GM18867 (cell line): ENCODE data around the gene ENTHD1.
A peak's percentile ranks its signal among the peaks of the same experiment; 100 is the strongest.
"Not testable (repeated sequence)": the region's sequence is repeated elsewhere in the genome, so short reads cannot be mapped to it uniquely, and the experiment has no call there.

Experiments used
- ATAC-seq: cut with Tn5 transposase; IDR thresholded peaks from one replicate; pipeline ENCODE4 v1.9.1; 2021; ENCODE audit warnings: mild to moderate bottlenecking, moderate library complexity; ENCODE audit not compliant: unreplicated experiment

ENTHD1 gene

GRCh38 chr22:39852799-39853198 is 40.8 kb downstream of the ENTHD1 start:
- ATAC-seq = no peak

GRCh38 chr22:39851606-39852315 is 41.8 kb downstream of the ENTHD1 start:
- ATAC-seq = no peak

- ATAC-seq = no peak
Measured at GRCh38 chr22:39847477-39847876, 46.1 kb downstream of the ENTHD1 start.

GRCh38 chr22:39846539-39846938 is 47.0 kb downstream of the ENTHD1 start:
- ATAC-seq = not testable (repeated sequence)

GRCh38 chr22:39845529-39845928 is 48.0 kb downstream of the ENTHD1 start:
- no peak for ATAC-seq

- no peak for ATAC-seq
Measured at GRCh38 chr22:39839917-39840510, 53.5 kb downstream of the ENTHD1 start.

GRCh38 chr22:39839204-39839603 is 54.4 kb downstream of the ENTHD1 start:
- ATAC-seq = no peak

- ATAC-seq = no peak
Measured at GRCh38 chr22:39833610-39834009, 60.0 kb downstream of the ENTHD1 start.

- ATAC-seq = no peak
Measured at GRCh38 chr22:39833093-39833492, 60.5 kb downstream of the ENTHD1 start.

- ATAC-seq = no peak
Measured at GRCh38 chr22:39832627-39833074, 60.9 kb downstream of the ENTHD1 start.

- ATAC-seq = peak; percentile 74
Measured at GRCh38 chr22:39825661-39826102, 67.9 kb downstream of the ENTHD1 start.

GRCh38 chr22:39821008-39821407 is 72.6 kb downstream of the ENTHD1 start:
- no peak for ATAC-seq

- ATAC-seq = no peak
Measured at GRCh38 chr22:39820256-39820655, 73.3 kb downstream of the ENTHD1 start.

- no peak for ATAC-seq
Measured at GRCh38 chr22:39819429-39819828, 74.1 kb downstream of the ENTHD1 start.

GRCh38 chr22:39818094-39818493 is 75.5 kb downstream of the ENTHD1 start:
- ATAC-seq = no peak

GRCh38 chr22:39815932-39816331 is 77.6 kb downstream of the ENTHD1 start:
- no peak for ATAC-seq

GRCh38 chr22:39814899-39815298 is 78.7 kb downstream of the ENTHD1 start:
- ATAC-seq = no peak

- no peak for ATAC-seq
Measured at GRCh38 chr22:39809772-39810557, 83.6 kb downstream of the ENTHD1 start.

- ATAC-seq = no peak
Measured at GRCh38 chr22:39808081-39808480, 85.5 kb downstream of the ENTHD1 start.

- ATAC-seq = no peak
Measured at GRCh38 chr22:39806109-39806508, 87.5 kb downstream of the ENTHD1 start.

- no peak for ATAC-seq
Measured at GRCh38 chr22:39805117-39805516, 88.4 kb downstream of the ENTHD1 start.

GRCh38 chr22:39802682-39803081 is 90.9 kb downstream of the ENTHD1 start:
- ATAC-seq = no peak
